ENCODE data around the gene CFAP45.

CFAP45 gene

DNA sequence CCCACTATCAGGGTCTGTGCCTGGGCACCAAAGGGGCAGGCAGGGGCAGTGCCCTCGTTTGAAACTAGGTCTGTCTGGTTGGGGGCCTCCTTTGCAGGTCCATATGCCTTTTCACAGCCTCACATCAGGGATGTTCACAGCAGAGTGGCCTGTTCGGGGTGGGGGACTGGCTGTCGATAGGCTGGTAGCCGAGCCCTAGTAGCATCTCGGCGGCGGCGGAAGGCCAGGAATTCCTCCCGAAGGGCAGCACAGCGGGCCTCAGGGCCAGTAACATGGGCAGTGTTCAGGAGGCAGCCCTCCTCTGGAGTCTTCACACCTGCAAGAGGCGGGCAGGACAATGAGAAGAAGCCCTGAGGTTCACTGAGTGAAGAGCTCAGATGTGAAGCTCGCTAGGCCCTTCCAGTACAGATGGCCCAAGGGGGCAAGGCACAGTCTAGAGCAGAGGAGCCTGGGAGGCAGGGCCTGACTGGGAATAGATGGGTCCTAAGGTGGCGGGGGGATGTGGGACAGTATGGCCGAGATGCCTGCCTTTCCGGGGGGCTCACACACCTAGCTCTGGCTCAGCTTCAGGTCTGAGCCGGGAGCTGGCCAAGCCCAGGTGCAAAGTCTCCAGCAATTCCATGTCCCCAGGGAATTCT is 27.4 kb upstream of the CFAP45 start:
- DNase-seq, result no peak
- H3K36me3 ChIP-seq, result no peaks in the 10 kb centered on the region
- H3K4me1 ChIP-seq, result peaks cover 7% of the 10 kb centered on the region
- TF ChIP-seq CTCF (IDR thresholded peaks at IDR 0.05; ENCODE audit: low read depth, low read length), result no peak
- no peak overlapping the region for H3K4me3 ChIP-seq (ENCODE audit: low read depth, low read length)
- H3K9me3 ChIP-seq, result no peaks in the 10 kb centered on the region
- peaks cover 8% of the 10 kb centered on the region; the same call in 1 of the 2 replicates for H3K27me3 ChIP-seq

- Histone ChIP-seq H3K9me3 (no peaks in the 10 kb centered on the region), H3K27me3 (peaks cover 8% of the 10 kb centered on the region; the same call in 1 of the 2 replicates), H3K36me3 (no peaks in the 10 kb centered on the region), H3K4me1 (peaks cover 16% of the 10 kb centered on the region), H3K4me3 (ENCODE audit: low read depth, low read length) (peak overlapping the region; percentile 76)
- no peak for TF ChIP-seq CTCF (IDR thresholded peaks at IDR 0.05; ENCODE audit: low read depth, low read length)
- DNase-seq, result no peak
Measured at GRCh38 chr1:159925719-159926078, 25.7 kb upstream of the CFAP45 start.

- DNase-seq, result peak; percentile 69
- Histone ChIP-seq H3K9me3 (no peaks in the 10 kb centered on the region), H3K4me3 (ENCODE audit: low read depth, low read length) (peak within 1 kb of the TSS; percentile 76), H3K27me3 (peaks cover 8% of the 10 kb centered on the region; the same call in 1 of the 2 replicates), H3K4me1 (peaks cover 16% of the 10 kb centered on the region), H3K36me3 (peaks cover 3% of the 10 kb centered on the region)
- TF ChIP-seq CTCF (IDR thresholded peaks at IDR 0.05; ENCODE audit: low read depth, low read length), result no peak
Measured at GRCh38 chr1:159924791-159925718, 25.1 kb upstream of the CFAP45 start, which contains the start of gene TAGLN2. Gene TAGLN2 (minus strand): TSS chr1:159925507. CDS start chr1:159920509, 4,998 bp downstream.

DNA sequence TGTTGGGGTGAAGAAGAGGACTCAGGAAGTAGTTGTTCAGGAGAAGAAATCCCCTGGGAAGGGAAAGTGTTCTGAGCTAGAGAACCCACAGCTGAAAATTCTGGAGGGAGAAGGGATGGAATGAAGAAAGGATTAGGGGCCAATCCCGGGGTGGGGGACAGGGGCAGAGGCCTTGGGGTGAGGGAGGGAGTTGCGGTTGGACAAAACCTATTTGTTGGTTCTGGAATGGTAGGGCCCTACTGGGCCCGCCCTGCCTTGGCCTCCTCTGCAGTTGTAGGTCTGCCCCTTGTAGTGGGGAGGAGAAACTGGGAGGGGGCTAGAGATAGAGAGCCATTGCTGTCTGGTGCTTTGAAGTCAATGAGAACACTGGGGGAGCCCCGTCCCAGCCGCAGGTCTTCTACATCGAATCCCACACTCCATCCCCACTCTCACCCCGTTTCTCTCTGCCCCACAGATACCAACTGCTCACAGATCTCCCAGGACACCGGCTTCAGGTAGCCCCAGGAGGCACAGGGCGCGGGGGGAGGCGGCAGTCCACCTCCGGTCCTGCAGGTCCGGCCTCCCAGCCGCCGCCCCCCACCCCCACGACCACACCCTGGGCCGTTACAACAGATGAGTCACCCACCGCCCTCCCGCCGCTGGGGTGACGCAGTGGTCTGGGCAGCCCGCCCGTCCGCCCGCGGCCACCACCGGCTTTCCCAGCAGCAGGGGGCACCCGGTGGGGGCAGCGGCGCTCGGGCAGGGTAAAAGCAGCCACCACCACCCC is 24.2 kb upstream of the CFAP45 start:
- Histone ChIP-seq H3K4me3 (ENCODE audit: low read depth, low read length) (peak overlapping the region; percentile 76), H3K27me3 (peaks cover 8% of the 10 kb centered on the region; the same call in 1 of the 2 replicates), H3K4me1 (peaks cover 16% of the 10 kb centered on the region), H3K36me3 (peaks cover 4% of the 10 kb centered on the region), H3K9me3 (no peaks in the 10 kb centered on the region)
- peak; percentile 69 for DNase-seq
- no peak for TF ChIP-seq CTCF (IDR thresholded peaks at IDR 0.05; ENCODE audit: low read depth, low read length)

- no peak for TF ChIP-seq CTCF (IDR thresholded peaks at IDR 0.05; ENCODE audit: low read depth, low read length)
- Histone ChIP-seq H3K4me3 (ENCODE audit: low read depth, low read length) (peak overlapping the region; percentile 76), H3K4me1 (peaks cover 16% of the 10 kb centered on the region), H3K9me3 (no peaks in the 10 kb centered on the region), H3K36me3 (peaks cover 6% of the 10 kb centered on the region), H3K27me3 (peaks cover 8% of the 10 kb centered on the region; the same call in 1 of the 2 replicates)
- DNase-seq, result peak; percentile 58
Measured at GRCh38 chr1:159923203-159924024, 23.4 kb upstream of the CFAP45 start.
